PFSK-1 (cell line): ENCODE data around the gene KCNJ15.

Experiments used
- POLR2AphosphoS5 ChIP-seq: IDR thresholded peaks from 2 replicates; pipeline ENCODE4 v1.6.1; 2012; ENCODE audit warnings: low read depth, mild to moderate bottlenecking, control low read depth, low read length, moderate library complexity
- SIN3A ChIP-seq: IDR thresholded peaks from 2 replicates; pipeline ENCODE4 v1.6.1; 2012; ENCODE audit warnings: mild to moderate bottlenecking, low read length, moderate library complexity, borderline replicate concordance; ENCODE audit not compliant: insufficient read depth
- TAF1 ChIP-seq: IDR thresholded peaks from 2 replicates; pipeline ENCODE4 v1.6.1; 2012; ENCODE audit warnings: low read length, control low read depth, borderline replicate concordance; ENCODE audit not compliant: insufficient read depth

DNA sequence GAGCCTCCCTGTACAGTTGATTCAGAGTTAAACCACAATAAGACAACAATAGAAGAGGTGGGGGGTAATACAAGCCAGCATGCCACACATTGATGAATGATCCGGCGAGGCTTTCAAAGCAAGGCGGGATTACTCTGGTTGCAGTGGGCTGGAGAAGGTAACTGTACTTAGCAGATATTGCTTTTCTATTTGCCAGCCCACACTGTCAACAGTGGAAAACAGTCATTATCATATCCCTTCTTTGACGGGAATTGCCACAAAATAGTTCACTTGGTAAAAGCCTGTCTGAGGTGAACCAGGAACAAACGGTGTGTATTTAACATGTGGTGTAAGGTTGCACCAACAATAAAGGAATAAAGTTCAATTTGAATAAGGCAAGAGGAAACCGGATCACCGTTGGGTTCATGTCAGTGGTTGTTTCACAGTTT, 5.8 kb upstream of the KCNJ15 start:
- TF ChIP-seq POLR2AphosphoS5 (no peak), TAF1 (no peak), SIN3A (no peak)
